ENCODE results near the gene AJAP1. TPM values are rescaled to one million over a fixed set of nuclear protein-coding genes. Genes with fewer than 3 reads are reported as not detected.

AJAP1 gene
- total RNA-seq, 3 donors from 2014 or later = 0.09 to 1.1 (median 0.17) TPM

GRCh38 chr1:4745560-4745959 is 91.2 kb downstream of the AJAP1 start:
- no peak for DNase-seq
- no peaks in the 10 kb centered on the region for H3K4me1 ChIP-seq (ENCODE audit: low read depth)
- no peak for ATAC-seq
- no peaks in the 10 kb centered on the region for H3K9me3 ChIP-seq
- intact Hi-C loops (cut with DNase I, micrococcal nuclease) = no loop called here
- H3K36me3 ChIP-seq (ENCODE audit: low read depth) = no peaks in the 10 kb centered on the region
- H3K4me3 ChIP-seq = no peak overlapping the region
- TF ChIP-seq CTCF (IDR thresholded peaks at IDR 0.05) = no peak

DNA sequence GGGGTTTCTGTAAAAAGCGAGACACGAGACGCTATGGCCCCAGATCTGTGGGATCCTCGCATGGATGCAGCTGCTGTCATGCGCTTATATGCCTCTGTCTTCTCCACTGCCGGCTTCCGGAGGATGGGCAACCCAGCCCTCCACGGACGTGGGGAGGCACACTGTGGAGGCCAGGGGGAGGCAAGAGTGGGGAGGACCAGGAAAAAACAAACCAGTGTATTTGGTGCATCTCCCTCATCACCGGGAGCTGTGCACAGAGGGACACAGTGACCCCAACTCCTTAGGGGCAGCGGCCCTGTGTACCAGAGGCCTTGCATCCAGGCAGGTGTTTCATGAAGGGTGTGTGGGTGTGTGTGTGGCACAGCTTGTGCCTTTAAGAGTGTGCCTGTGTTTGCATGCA is 95.0 kb downstream of the AJAP1 start:
- no peak for ATAC-seq
- TF ChIP-seq CTCF (IDR thresholded peaks at IDR 0.05) = no peak
- Histone ChIP-seq H3K9me3 (no peaks in the 10 kb centered on the region), H3K4me1 (ENCODE audit: low read depth) (no peaks in the 10 kb centered on the region), H3K36me3 (ENCODE audit: low read depth) (no peaks in the 10 kb centered on the region), H3K4me3 (no peak overlapping the region)
- intact Hi-C loops (cut with DNase I, micrococcal nuclease) = no loop called here
- DNase-seq = no peak

- no peak for DNase-seq
- intact Hi-C loops (cut with DNase I, micrococcal nuclease) = no loop called here
- no peak overlapping the region for H3K4me3 ChIP-seq
- no peaks in the 10 kb centered on the region for H3K9me3 ChIP-seq
- no peak for TF ChIP-seq CTCF (IDR thresholded peaks at IDR 0.05)
- no peaks in the 10 kb centered on the region for H3K36me3 ChIP-seq (ENCODE audit: low read depth)
- ATAC-seq = no peak
- no peaks in the 10 kb centered on the region for H3K4me1 ChIP-seq (ENCODE audit: low read depth)
Observed at GRCh38 chr1:4750177-4750576, 95.8 kb downstream of the AJAP1 start.

DNA sequence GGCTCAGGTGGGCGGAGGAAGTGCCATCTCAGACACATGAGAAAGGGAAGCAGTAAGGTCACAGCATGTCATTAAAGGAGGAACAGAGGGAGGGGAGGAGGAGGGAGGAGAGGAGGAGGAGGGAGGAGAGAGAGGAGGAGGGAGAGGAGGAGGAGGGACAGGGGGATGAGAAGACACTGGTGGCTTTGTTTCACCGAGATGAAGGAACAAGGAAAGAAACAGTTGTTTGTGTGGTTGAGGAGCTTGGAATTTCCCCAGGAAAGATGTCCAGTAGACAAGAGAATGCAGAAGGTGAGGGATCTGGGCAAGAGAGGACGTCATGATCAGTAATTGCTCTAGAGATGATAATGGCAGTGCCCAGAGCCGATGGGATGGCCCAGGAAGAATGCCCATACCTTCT is 97.7 kb downstream of the AJAP1 start:
- H3K4me3 ChIP-seq = no peak overlapping the region
- ATAC-seq (no peak), DNase-seq (no peak)
- intact Hi-C loops (cut with DNase I, micrococcal nuclease) = no loop called here
- no peaks in the 10 kb centered on the region for H3K9me3 ChIP-seq
- H3K4me1 ChIP-seq (ENCODE audit: low read depth) = no peaks in the 10 kb centered on the region
- no peaks in the 10 kb centered on the region for H3K36me3 ChIP-seq (ENCODE audit: low read depth)
- no peak for TF ChIP-seq CTCF (IDR thresholded peaks at IDR 0.05)

GRCh38 chr1:4754816-4755215 is 100.4 kb downstream of the AJAP1 start:
- no peaks in the 10 kb centered on the region for H3K36me3 ChIP-seq (ENCODE audit: low read depth)
- TF ChIP-seq CTCF (IDR thresholded peaks at IDR 0.05) = no peak
- H3K4me1 ChIP-seq (ENCODE audit: low read depth) = no peaks in the 10 kb centered on the region
- no peak for DNase-seq
- no peaks in the 10 kb centered on the region for H3K9me3 ChIP-seq
- no peak for ATAC-seq
- H3K4me3 ChIP-seq = no peak overlapping the region
- intact Hi-C loops (cut with DNase I, micrococcal nuclease) = no loop called here

DNA sequence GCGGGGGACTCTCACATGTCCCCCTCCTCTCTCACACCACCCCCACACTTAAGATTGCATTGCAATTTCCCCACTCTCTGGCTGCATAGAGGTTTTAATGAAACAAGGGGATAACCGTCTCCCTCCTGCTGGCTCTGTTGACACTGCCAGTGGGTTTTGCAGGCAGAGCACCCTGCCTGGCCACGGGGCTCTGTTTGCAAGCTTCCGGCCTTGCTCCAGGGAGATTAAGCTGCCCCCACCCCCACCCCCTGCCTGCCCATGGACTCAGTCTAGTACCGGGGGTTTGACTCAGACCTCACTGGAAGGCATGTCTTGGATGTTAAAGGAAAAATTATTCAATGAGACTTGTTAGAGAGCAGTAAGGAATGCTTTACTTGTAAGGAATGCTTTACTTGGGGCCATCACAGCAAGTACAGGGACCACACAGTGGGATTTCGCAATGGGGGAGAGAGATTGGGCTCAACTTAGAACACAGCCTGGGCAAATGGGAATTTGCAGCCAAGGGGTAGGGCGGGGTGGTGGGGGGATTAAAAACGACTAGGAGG is 101.0 kb downstream of the AJAP1 start:
- ATAC-seq (no peak), DNase-seq (no peak)
- H3K36me3 ChIP-seq (ENCODE audit: low read depth) = no peaks in the 10 kb centered on the region
- no peak overlapping the region for H3K4me3 ChIP-seq
- TF ChIP-seq CTCF (IDR thresholded peaks at IDR 0.05) = no peak
- no peaks in the 10 kb centered on the region for H3K9me3 ChIP-seq
- H3K4me1 ChIP-seq (ENCODE audit: low read depth) = no peaks in the 10 kb centered on the region
- intact Hi-C loops (cut with DNase I, micrococcal nuclease) = no loop called here
